ENCODE data around the gene ELFN1.

- TF ChIP-seq CTCF (IDR thresholded peaks at IDR 0.05) = no peak
- TF ChIP-seq POLR2AphosphoS5 (IDR thresholded peaks at IDR 0.05) = no peak
- no peak for TF ChIP-seq POLR2A (IDR thresholded peaks at IDR 0.05)
- no peak for TF ChIP-seq EP300 (IDR thresholded peaks at IDR 0.05)
Measured at GRCh38 chr7:1642291-1642731, 27.8 kb upstream of the ELFN1 start.
